ENCODE measurements around the gene ZSWIM8.

GRCh38 chr10:73847031-73847430 is 61.6 kb downstream of the ZSWIM8 start:
- no peak for TF ChIP-seq POLR2A (IDR thresholded peaks at IDR 0.05; ENCODE audit: low read depth, low read length)
- no peak for TF ChIP-seq CTCF (IDR thresholded peaks at IDR 0.05; ENCODE audit: extremely low read depth in 1 of 2, insufficient read depth in 1 of 2, low read depth in 1 of 2, low read length in 2 of 2)
